Stimulated activated CD4-positive, alpha-beta T cell treated with anti-CD3 and anti-CD28 coated beads, Interleukin-1b, Interleukin-23, amount 100 ng/mL, for 48 hours (primary cell): ENCODE measurements around the gene NSMF.

Source experiments
- DNase-seq: peaks from one replicate; pipeline ENCODE4 v3.0.0-alpha.2; 2020

Gene NSMF

GRCh38 chr9:137456864-137457405, 2.2 kb downstream of the NSMF start:
- DNase-seq, result peak; percentile 1

DNA sequence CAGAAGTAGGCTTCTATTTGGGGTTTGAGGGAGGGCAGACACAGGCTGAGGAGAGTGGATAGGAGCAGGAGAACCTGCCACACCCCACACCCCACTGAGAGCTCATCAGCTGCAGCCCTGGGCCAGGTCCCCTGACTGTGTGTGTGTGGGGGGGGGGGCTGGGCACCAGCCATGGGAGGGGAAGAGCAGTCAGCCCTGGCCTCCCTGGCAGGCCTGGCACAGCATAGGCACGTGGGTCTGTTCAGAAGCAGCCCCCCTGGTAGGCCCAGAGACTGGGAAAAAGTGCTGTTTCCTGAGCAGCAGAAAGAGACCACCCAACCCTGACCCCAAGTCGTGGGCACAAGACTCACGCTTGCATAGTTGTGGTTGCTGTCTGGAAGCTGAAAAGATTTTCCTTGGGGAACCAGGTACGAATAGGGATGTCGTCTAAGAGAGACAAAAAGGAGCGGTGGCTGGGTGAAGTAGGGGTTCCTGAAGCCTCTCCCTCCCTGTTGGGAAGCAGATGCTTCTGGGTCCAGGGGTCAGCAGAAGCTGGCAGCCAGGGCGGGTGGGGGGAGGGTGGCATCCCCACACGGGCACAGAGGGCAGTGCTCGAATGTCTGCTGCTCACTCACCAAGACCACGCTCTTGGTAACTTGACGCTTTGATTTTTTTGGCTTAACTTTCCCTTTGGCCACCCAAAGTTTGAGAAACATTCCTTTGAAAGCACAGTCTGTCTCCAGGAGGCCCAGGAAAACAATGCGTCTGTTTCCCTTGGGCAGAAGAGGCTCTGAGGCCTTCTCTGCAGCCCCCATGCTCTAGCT, 2.9 kb downstream of the NSMF start:
- DNase-seq, result peak; percentile 1

DNA sequence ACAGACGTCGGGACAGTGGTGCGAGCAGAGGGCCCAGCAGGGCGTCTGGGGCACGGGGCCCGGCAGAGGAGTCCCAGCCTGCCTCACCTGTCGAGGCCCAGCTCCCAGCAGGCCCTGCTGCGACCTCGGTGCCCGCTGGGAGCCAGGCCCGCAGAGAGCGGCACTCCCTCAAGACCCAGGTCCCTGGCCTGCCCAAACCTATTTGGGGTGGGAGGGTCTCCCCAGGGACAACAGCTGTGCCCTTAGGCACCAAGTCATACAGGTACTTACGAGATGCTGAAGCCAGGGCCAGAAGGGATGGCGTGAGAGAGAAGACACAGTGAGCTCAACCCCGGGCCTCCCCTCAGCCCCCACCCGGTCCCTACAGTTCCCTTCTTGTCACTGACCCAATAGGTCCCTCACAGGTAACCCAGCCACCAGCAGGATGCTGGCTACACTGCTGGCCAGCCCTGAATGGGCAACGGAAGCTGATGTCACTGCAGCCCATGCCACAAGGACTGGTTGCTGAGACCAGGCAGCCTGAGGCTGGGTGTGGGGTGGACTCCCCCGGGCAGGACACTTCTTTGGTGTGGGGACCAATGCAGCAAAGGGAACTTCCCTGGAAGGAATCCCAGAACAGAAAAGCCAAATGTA, 3.7 kb downstream of the NSMF start:
- peak; percentile 4 for DNase-seq

GRCh38 chr9:137454597-137455358, 4.4 kb downstream of the NSMF start:
- DNase-seq, result peak; percentile 6

DNA sequence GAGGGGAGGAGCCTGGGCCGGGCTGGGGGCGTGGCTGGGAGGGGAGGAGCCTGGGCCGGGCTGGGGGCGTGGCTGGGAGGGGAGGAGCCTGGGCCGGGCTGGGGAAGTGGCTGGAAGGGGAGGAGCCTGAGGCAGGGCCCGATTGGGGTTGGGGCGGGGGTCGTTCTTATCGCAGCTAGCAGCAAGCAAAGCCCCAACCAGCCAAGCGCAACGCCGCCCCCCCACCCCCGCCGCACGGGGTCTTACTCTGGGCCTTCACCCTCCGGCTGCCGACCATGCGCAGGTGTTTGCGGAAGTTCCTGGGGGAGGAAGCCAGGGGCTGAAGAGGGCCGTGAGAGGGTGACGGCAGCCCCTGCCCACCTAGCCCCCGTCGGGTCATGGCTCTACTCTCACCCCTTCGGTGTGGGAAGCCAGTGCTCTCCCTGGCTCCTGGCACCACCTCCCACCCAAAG, 5.0 kb downstream of the NSMF start:
- DNase-seq, result peak; percentile 58

DNA sequence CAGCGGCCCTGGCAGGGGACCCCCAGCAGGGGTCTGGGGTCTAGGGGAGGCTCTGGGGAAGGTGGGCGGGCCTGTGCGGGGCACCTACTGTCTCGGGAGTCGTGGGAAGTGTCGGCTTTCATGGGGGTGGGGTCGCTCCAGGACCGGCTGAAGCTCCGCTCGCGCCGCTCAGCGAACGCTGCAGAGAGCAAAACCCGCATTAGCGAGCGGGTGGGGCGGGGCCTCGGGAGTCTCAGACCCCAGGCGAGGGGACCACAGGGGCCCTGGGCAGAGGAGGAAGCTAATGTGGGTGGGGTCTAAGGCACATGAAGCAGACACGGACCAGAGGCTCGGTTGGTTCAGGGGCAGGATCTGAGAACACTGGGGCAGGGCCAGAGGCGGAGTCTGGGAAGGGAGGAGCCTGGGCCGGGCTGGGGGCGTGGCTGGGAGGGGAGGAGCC, 5.5 kb downstream of the NSMF start:
- peak; percentile 78 for DNase-seq

- peak; percentile 21 for DNase-seq
Measured at GRCh38 chr9:137452761-137453642, 6.1 kb downstream of the NSMF start.

GRCh38 chr9:137452006-137452760, 7.0 kb downstream of the NSMF start:
- peak; percentile 1 for DNase-seq

DNA sequence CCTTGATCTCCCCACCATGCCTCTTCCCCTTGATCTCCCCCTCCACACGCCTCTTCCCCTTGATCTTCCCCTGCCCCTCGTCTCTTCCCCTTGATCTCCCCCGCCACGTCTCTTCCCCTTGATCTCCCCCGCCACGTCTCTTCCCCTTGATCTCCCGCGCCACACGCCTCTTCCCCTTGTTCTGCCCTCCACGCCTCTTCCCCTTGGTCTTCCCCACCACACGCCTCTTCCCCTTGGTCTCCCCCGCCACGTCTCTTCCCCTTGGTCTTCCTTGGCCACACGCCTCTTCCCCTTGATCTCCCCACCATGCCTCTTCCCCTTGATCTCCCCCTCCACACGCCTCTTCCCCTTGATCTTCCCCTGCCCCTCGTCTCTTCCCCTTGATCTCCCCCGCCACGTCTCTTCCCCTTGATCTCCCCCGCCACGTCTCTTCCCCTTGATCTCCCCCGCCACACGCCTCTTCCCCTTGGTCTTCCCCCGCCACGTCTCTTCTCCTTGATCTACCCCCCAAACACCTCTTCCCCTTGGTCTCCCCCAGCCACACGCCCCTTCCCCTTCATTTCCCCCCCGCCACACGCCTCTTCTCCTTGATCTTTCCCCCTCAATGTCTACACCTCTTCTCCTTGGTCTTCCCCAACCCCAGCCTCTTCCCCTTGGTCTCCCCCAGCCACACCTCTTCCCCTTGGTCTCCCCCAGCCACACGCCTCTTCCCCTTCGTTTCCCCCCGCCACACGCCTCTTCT, 7.7 kb downstream of the NSMF start:
- DNase-seq, result peak; percentile 1

- peak; percentile 1 for DNase-seq
Measured at GRCh38 chr9:137450539-137451222, 8.5 kb downstream of the NSMF start.

- peak; percentile 4 for DNase-seq
Measured at GRCh38 chr9:137449931-137450538, 9.1 kb downstream of the NSMF start.

- peak; percentile 3 for DNase-seq
Measured at GRCh38 chr9:137449081-137449844, 9.9 kb downstream of the NSMF start.

- DNase-seq, result no peak
Measured at GRCh38 chr9:137448602-137448962, 10.6 kb downstream of the NSMF start.

DNA sequence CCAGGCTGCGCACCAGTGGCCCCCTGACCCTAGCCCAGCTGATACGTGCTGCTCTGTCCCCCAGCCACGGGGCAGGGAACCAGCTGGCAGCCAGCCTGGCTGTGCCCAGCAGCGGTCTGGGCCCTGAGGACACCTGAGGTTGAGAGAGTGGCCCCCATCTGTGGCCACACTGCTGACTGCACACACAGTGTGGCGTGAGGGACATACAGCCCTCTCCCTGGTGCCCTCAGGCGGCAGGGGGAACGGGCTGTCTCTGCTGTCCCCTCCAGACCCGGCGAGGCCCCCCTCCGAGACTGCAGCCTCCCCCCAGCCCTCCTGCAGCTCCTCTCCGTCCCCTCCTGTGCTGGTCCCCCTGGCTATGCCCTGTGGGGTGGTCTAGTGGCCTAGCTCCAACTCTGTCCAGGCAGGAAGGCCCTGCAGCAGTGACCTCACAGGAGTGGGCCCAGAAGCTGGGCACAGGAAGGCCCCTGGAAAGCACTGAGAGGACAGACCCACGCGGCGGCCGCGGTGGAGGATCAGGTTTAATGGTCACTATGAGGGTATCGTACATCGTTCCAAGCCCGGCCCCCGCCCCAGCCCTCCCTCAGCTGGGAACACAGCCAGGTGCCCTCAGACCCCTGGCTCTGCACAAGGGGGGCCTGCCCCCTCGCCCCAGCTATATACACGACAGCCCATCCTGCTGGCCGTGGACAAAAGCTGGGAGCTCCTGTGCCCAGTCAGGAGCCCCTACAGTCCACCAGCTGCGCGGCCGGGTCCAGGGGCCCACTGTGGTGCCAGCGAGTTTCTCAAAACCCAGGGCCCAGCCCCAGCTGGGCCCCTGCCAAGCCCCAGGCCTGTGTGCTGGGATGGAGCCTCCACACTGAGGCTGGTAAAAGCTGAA, 11.2 kb downstream of the NSMF start:
- no peak for DNase-seq

DNA sequence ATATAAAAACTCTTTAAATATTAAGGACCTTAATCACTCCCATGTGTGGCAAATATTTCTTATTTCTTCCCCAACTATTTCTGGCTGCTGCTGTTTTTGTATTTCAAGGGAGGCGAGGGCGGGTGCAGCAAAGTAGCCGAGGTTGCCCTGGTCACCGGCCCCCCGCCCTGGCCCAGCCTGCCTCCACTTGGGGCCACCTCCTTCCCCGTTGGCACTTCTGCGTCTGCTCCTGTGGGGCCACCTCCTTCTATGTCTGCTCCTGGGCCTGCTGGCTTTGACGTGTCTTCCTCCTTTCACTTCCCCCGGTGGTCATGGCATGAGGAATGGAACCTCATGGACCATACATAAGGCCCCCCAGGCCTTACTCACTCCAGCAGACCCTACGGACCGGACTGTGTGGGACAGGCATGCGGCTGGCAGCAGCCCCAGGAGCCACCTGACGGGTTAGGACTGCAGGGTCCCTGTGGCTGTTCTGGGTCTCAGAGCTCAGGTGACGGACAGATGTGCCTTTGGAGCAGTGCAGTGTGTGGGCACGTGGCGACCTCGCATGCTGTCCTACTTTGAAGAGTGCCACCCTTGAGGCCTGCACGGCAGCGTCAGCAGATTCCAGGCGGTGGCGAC, 12.2 kb downstream of the NSMF start:
- no peak for DNase-seq

DNA sequence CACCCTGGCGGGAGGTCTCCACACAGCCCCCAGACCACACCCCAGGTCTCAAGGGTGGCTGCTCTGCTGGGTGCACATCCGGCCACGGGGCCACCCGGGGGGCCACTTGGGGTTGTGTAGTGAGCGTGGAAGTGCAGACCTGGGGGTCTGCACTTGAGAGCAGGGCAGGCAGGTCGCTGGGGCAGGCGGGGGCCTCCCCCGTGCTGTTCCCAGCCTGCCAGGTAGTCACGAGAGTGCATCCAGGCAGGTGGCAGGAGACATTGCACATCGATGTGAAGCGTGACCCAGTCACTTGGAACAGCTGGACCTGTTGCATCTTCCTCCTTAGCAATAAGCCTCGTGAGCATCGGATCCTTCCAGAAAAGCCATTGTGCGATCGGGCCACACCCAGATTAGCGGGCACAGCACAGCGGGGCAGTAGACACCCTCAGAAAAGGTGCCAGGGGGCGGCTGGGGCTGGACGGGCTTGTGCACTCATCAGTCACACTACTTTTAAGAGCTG, 13.2 kb downstream of the NSMF start:
- no peak for DNase-seq

GRCh38 chr9:137445275-137445807, 13.8 kb downstream of the NSMF start:
- DNase-seq, result peak; percentile 83
